Measurements from ENCODE around the gene REEP6.

Gene REEP6

GRCh38 chr19:1505991-1506881 is 15.3 kb downstream of the REEP6 start:
- TF ChIP-seq YY1 (IDR thresholded peaks at IDR 0.05; ENCODE audit: low read depth) (no peak), TEAD4 (IDR thresholded peaks at IDR 0.05) (no peak), ZBTB7A (IDR thresholded peaks at IDR 0.05; ENCODE audit: low read depth) (no peak), MAX (IDR thresholded peaks at IDR 0.05) (no peak)

- TF ChIP-seq RAD21 (IDR thresholded peaks at IDR 0.05; ENCODE audit: low read depth): no peak
- no peak for TF ChIP-seq ZBTB7A (IDR thresholded peaks at IDR 0.05; ENCODE audit: low read depth)
- TF ChIP-seq, protein P1, sequence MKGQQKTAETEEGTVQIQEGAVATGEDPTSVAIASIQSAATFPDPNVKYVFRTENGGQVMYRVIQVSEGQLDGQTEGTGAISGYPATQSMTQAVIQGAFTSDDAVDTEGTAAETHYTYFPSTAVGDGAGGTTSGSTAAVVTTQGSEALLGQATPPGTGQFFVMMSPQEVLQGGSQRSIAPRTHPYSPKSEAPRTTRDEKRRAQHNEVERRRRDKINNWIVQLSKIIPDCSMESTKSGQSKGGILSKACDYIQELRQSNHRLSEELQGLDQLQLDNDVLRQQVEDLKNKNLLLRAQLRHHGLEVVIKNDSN (IDR thresholded peaks at IDR 0.05): no peak
- no peak for TF ChIP-seq TEAD4 (IDR thresholded peaks at IDR 0.05)
- no peak for TF ChIP-seq YY1 (IDR thresholded peaks at IDR 0.05; ENCODE audit: low read depth)
- TF ChIP-seq FOXM1 (IDR thresholded peaks at IDR 0.05; ENCODE audit: borderline replicate concordance, low read depth): no peak
- TF ChIP-seq CREB1 (IDR thresholded peaks at IDR 0.05; ENCODE audit: low read depth): no peak
- no peak for TF ChIP-seq TAF1 (IDR thresholded peaks at IDR 0.05; ENCODE audit: low read depth)
- no peak for TF ChIP-seq MAX (IDR thresholded peaks at IDR 0.05)
Measured at GRCh38 chr19:1507192-1507660, 16.2 kb downstream of the REEP6 start.

GRCh38 chr19:1507763-1508506 is 17.0 kb downstream of the REEP6 start:
- peak; percentile 46; the same call in 1 of the 2 replicates for TF ChIP-seq TCF12 (IDR thresholded peaks at IDR 0.05; ENCODE audit: low read depth)
- no peak for TF ChIP-seq FOXM1 (IDR thresholded peaks at IDR 0.05; ENCODE audit: borderline replicate concordance, low read depth)
- no peak for TF ChIP-seq RAD21 (IDR thresholded peaks at IDR 0.05; ENCODE audit: low read depth)
- TF ChIP-seq TAF1 (IDR thresholded peaks at IDR 0.05; ENCODE audit: low read depth): no peak
- TF ChIP-seq NFIC (IDR thresholded peaks at IDR 0.05): no peak
- TF ChIP-seq EGR1 (IDR thresholded peaks at IDR 0.05): peak; percentile 11; the same call in 1 of the 2 replicates
- TF ChIP-seq CEBPB (IDR thresholded peaks at IDR 0.05): no peak
- TF ChIP-seq MAX (IDR thresholded peaks at IDR 0.05): peak; percentile 100
- TF ChIP-seq, protein P1 (IDR thresholded peaks at IDR 0.05): peak; percentile 43; the same call in 1 of the 2 replicates
- TF ChIP-seq CREB1 (IDR thresholded peaks at IDR 0.05; ENCODE audit: low read depth): peak; percentile 81
- TF ChIP-seq, protein P2, sequence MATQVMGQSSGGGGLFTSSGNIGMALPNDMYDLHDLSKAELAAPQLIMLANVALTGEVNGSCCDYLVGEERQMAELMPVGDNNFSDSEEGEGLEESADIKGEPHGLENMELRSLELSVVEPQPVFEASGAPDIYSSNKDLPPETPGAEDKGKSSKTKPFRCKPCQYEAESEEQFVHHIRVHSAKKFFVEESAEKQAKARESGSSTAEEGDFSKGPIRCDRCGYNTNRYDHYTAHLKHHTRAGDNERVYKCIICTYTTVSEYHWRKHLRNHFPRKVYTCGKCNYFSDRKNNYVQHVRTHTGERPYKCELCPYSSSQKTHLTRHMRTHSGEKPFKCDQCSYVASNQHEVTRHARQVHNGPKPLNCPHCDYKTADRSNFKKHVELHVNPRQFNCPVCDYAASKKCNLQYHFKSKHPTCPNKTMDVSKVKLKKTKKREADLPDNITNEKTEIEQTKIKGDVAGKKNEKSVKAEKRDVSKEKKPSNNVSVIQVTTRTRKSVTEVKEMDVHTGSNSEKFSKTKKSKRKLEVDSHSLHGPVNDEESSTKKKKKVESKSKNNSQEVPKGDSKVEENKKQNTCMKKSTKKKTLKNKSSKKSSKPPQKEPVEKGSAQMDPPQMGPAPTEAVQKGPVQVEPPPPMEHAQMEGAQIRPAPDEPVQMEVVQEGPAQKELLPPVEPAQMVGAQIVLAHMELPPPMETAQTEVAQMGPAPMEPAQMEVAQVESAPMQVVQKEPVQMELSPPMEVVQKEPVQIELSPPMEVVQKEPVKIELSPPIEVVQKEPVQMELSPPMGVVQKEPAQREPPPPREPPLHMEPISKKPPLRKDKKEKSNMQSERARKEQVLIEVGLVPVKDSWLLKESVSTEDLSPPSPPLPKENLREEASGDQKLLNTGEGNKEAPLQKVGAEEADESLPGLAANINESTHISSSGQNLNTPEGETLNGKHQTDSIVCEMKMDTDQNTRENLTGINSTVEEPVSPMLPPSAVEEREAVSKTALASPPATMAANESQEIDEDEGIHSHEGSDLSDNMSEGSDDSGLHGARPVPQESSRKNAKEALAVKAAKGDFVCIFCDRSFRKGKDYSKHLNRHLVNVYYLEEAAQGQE (IDR thresholded peaks at IDR 0.05; ENCODE audit: low read depth): no peak
- TF ChIP-seq TEAD4 (IDR thresholded peaks at IDR 0.05): no peak
- peak; percentile 82 for TF ChIP-seq YY1 (IDR thresholded peaks at IDR 0.05; ENCODE audit: low read depth)
- TF ChIP-seq ZBTB7A (IDR thresholded peaks at IDR 0.05; ENCODE audit: low read depth): no peak; the same call in 1 of the 2 replicates
- peak; percentile 45; the same call in 1 of the 2 replicates for TF ChIP-seq EP300 (IDR thresholded peaks at IDR 0.05; ENCODE audit: borderline replicate concordance)

GRCh38 chr19:1508507-1508856 is 17.5 kb downstream of the REEP6 start:
- no peak for TF ChIP-seq CEBPB (IDR thresholded peaks at IDR 0.05)
- peak; percentile 49; the same call in 1 of the 2 replicates for TF ChIP-seq ZBTB7A (IDR thresholded peaks at IDR 0.05; ENCODE audit: low read depth)

DNA sequence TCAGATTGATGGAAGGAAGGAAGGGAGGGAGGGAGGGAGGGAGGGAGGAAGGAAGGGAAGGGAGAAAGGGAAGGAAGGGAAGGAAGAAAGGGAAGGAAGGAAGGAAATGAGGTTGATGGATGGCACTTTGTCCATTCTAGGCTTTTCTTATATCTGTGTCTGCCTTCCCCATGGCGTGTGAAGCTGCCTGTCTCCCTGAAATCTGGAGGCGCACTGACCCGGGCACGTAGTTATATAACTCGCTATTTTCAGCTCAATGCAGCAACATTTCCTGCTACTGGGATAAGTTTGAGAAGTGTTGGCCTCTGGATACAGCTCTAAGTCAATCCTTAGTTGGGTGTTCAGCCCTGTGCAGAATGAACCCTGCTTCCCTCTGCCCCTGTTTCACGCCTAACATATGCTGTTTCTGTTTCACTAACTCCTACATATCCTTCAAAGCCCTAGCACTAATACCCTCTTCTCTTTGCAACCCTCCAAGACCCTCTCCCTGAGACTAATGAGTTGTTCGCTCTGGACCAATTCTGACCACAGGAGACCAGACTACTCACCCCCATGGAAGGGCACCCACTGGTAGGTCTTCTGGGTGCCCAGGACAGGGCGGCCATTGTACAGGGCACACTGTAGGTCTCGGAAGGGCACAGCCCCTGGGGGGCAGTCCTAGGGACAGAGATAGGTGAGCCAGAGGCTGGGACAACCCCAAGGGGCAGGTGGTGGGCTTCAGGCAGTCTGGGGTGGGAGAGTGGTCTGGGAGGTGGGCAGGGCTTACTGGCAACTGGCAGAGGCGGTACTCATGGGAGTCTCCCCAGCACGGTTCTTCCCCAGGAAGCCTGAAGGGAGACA is 18.8 kb downstream of the REEP6 start:
- TF ChIP-seq TCF12 (IDR thresholded peaks at IDR 0.05; ENCODE audit: low read depth): no peak

- TF ChIP-seq TEAD4 (IDR thresholded peaks at IDR 0.05) (peak; percentile 45; the same call in 1 of the 2 replicates), YY1 (IDR thresholded peaks at IDR 0.05; ENCODE audit: low read depth) (no peak), EP300 (IDR thresholded peaks at IDR 0.05; ENCODE audit: borderline replicate concordance) (no peak), EGR1 (IDR thresholded peaks at IDR 0.05) (peak; percentile 37; the same call in 1 of the 2 replicates), CEBPB (IDR thresholded peaks at IDR 0.05) (no peak)
Measured at GRCh38 chr19:1510442-1510806, 19.4 kb downstream of the REEP6 start.

DNA sequence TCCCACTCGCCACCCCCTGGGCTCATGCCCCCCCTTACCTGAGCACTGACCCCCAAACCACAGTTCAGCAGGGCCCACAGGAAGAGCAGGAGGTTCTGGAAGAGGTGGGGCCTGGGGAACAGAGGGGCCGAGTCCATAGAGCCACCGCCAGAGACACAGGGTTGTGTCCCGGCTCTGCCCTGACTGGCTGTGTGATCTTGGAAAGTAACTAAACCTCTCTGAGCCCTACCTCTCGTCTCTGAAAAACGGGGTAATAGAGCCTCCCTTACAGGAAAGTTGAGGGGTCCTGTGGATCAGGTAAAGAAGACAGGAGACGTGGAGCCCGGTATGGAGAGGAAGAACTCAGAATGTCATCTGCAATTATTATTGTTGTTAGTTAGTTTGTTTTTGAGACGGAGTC is 19.8 kb downstream of the REEP6 start:
- no peak for TF ChIP-seq CEBPB (IDR thresholded peaks at IDR 0.05)
- TF ChIP-seq TCF12 (IDR thresholded peaks at IDR 0.05; ENCODE audit: low read depth): no peak
- no peak for TF ChIP-seq TEAD4 (IDR thresholded peaks at IDR 0.05)
- no peak for TF ChIP-seq TAF1 (IDR thresholded peaks at IDR 0.05; ENCODE audit: low read depth)
- TF ChIP-seq, protein P2 (IDR thresholded peaks at IDR 0.05; ENCODE audit: low read depth): no peak
- TF ChIP-seq, protein P1 (IDR thresholded peaks at IDR 0.05): no peak
- no peak for TF ChIP-seq FOXM1 (IDR thresholded peaks at IDR 0.05; ENCODE audit: borderline replicate concordance, low read depth)
- no peak for TF ChIP-seq NFIC (IDR thresholded peaks at IDR 0.05)
- TF ChIP-seq RAD21 (IDR thresholded peaks at IDR 0.05; ENCODE audit: low read depth): no peak
- TF ChIP-seq YY1 (IDR thresholded peaks at IDR 0.05; ENCODE audit: low read depth): no peak
- TF ChIP-seq MAX (IDR thresholded peaks at IDR 0.05): no peak
- no peak for TF ChIP-seq EP300 (IDR thresholded peaks at IDR 0.05; ENCODE audit: borderline replicate concordance)
- no peak for TF ChIP-seq ZBTB7A (IDR thresholded peaks at IDR 0.05; ENCODE audit: low read depth)
- TF ChIP-seq EGR1 (IDR thresholded peaks at IDR 0.05): no peak
- no peak for TF ChIP-seq CREB1 (IDR thresholded peaks at IDR 0.05; ENCODE audit: low read depth)
